AG10803 (cell line): ENCODE results near the gene B3GAT3.

Experiments used
- DNase-seq: peaks from one replicate; pipeline ENCODE4 v3.0.0; 2010; ENCODE audit warnings: low read depth
- H3K4me3 ChIP-seq: 2 replicates; pipeline ENCODE4 v1.5.1; 2011; ENCODE audit warnings: mild to moderate bottlenecking, low read length, control low read depth
- TF ChIP-seq, protein P1 (sequence below): conservative IDR thresholded peaks from 2 replicates; pipeline ENCODE4 v1.5.1; 2011; ENCODE audit warnings: mild to moderate bottlenecking, low read length, control low read depth, inconsistent platforms

Gene B3GAT3

GRCh38 chr11:62648967-62649364 is 27.2 kb upstream of the B3GAT3 start:
- no peak overlapping the region for H3K4me3 ChIP-seq
- no peak for DNase-seq
- TF ChIP-seq, protein P1, sequence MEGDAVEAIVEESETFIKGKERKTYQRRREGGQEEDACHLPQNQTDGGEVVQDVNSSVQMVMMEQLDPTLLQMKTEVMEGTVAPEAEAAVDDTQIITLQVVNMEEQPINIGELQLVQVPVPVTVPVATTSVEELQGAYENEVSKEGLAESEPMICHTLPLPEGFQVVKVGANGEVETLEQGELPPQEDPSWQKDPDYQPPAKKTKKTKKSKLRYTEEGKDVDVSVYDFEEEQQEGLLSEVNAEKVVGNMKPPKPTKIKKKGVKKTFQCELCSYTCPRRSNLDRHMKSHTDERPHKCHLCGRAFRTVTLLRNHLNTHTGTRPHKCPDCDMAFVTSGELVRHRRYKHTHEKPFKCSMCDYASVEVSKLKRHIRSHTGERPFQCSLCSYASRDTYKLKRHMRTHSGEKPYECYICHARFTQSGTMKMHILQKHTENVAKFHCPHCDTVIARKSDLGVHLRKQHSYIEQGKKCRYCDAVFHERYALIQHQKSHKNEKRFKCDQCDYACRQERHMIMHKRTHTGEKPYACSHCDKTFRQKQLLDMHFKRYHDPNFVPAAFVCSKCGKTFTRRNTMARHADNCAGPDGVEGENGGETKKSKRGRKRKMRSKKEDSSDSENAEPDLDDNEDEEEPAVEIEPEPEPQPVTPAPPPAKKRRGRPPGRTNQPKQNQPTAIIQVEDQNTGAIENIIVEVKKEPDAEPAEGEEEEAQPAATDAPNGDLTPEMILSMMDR: no peak

DNA sequence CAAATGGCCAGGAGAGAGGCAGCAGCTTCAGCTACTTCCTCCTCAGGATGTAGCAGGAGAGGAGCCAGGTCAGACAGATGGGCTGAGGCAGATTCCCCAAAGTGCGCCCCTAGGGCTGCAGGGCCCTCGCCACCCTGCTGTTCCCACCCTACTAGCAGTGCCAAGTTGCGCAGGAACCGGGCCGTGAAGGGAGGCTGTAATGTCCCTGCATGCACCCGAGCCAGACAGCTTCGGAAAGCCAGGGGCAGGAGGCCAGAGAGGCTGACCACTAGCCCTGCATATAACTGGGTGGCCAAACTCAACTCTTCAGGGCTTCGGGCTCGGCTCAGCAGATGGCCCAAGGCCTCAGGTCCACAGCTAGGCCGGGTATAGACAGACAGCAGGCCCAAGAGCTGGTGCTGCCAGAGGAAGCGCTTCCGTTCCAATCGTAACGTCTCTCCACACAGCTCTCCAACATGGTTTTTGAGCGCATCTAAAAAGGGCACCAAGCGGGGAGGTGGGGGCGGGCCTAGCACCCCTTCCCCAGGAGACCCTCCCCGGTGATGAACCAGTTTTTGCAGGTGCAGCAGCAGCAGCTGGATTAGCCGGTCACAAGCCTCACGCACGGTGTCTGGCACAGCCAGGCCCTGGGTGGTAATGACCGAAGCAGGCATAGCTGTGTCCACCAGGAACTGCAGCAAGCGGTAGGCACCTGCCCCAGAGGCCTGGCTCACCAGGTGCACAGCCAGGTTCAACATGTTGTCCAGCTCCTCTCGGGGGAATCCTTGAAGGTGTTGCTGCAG is 26.6 kb upstream of the B3GAT3 start:
- no peak overlapping the region for H3K4me3 ChIP-seq
- TF ChIP-seq, protein P1: no peak
- DNase-seq: no peak

DNA sequence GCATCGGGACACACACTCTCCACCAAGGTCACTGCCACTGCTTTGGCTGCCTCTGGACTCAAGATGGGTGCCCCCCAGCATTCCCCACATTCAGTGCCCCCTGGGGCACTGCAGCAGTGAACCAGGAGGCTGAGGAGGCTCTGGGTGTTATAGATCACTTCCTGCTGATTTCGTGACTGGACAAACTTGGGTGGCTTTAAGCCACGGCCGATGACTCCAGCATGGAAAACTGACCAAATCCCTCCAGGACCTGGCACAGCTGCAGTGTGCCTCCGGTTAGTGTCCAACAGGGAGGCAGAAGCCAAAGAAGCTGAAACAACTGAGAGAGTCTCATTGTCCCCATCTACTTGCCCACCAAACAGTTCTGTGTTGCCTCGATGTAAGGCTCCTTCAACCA is 25.8 kb upstream of the B3GAT3 start:
- H3K4me3 ChIP-seq: no peak overlapping the region
- DNase-seq: no peak
- TF ChIP-seq, protein P1: no peak

DNA sequence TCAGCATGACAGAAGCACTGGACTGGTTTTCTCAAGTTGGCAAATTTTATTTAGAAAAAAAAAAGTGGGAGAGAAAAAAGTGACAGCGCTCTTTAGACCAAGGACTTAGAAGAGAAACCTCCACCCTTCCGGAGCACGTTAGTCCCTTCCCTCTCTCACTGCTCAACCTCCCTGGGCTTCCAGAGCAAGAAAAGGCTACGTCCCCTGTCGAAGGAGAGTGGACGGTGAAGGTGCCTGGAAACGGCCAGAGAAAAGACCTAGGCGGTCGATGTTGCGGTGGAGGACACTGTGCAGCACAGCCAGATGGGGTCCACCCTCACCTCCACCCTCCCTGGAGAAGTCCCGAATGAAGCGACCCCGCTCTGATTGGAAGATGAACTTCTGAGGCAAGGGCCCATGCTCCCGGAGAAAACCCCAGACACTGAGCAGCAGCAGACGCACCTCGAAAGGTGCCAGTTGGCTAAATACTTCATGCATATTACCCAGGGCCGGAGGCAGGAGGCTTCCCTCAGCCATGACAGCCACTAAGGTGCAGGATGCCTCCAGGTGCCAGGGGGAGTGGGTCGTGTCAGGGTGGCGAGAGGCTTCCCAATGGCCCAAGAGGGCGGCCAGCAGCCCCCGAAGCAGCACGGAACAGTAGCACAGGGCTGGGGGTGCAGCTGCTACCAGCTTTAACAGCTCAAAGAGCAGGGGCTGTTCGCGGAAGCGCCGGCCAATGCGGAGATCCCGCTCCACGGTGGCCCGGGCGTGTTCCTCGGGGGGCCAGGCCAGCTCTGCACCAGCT is 25.2 kb upstream of the B3GAT3 start:
- no peak for DNase-seq

DNA sequence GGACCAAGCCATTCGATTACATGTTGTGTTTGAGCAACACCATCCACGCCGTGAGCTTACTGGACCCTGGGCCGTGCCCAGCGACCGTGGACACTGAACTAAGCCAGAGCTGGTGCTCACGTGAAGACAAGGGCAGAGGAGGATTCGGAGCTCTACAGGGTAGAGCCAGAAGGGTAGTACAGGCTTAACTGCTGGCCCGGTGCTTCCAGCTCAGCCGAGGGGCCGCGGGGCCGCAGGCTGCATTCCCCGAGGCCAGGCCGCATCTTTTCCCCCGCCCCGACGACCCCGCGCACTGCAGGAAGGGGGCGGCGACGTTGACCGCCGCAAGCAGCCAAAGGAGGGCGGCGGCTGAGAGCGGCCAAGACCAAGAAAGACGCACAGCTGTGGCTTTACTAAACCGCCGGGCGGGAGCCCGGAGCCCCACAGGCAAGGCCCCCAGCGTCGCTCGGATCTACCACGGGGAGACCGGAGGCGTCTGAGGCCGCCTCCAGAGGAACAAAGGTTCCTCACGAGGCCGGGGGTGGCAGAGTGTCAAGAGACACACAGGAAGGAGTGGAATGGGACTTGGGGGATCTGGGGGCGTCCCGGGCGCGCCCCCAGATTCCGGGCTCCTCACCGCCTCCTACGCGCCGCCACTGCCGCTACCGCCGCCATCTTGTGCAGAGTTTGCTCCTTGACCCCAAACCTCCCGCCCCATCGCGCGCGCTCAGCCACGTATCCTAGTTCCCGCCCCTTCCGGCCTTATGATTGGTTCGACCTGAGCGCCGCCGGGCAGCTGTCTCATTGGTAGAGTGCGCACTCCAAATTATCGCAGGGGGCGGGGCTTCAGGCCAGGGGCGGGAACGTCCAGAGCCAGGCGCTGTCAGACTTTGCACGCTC is 24.4 kb upstream of the B3GAT3 start, which contains the start of gene GANAB:
TSS of gene GANAB (minus strand) at position 668 of the 879 bp plus-strand sequence. CDS start at position 654, 14 bp downstream.
- TF ChIP-seq, protein P1: no peak
- peak; percentile 97 for DNase-seq
- peak within 1 kb of the TSS; percentile 75 for H3K4me3 ChIP-seq

More for the DNA sequence above, 25.2 kb upstream of the B3GAT3 start:
- H3K4me3 ChIP-seq: peak overlapping the region; percentile 24; the same call in 1 of the 2 replicates
- TF ChIP-seq, protein P1: no peak

GRCh38 chr11:62645671-62645945 is 23.8 kb upstream of the B3GAT3 start:
- DNase-seq: no peak
- TF ChIP-seq, protein P1: no peak
- H3K4me3 ChIP-seq: peak overlapping the region; percentile 75
